ENCODE measurements around the gene DDX51.
"Not testable (repeated sequence)": the region's sequence is repeated elsewhere in the genome, so short reads cannot be mapped to it uniquely, and the experiment has no call there.

DDX51 gene

GRCh38 chr12:132151145-132151765 is 7.1 kb upstream of the DDX51 start:
- no peak overlapping the region for H3K4me3 ChIP-seq (ENCODE audit: low read length)
- no peak overlapping the region for H3K27ac ChIP-seq (ENCODE audit: low read depth, low read length)
- no peak for DNase-seq
- H3K18ac ChIP-seq (ENCODE audit: low read length) = no peak overlapping the region
- no peak overlapping the region for H3K9ac ChIP-seq (ENCODE audit: low read length)
- no peak overlapping the region for H2BK5ac ChIP-seq (ENCODE audit: low read length)
- WGBS (ENCODE audit: extremely low coverage, insufficient coverage, low lambda C conversion rate) = no CpG with 5 or more reads among the region's 36 CpGs
- H3K79me1 ChIP-seq (ENCODE audit: low read length) = peaks cover under 1% of the 10 kb centered on the region
- H3K4ac ChIP-seq (ENCODE audit: low read depth, low read length) = no peak overlapping the region
- H3K4me1 ChIP-seq (ENCODE audit: control insufficient read depth, low read depth, low read length) = no peaks in the 10 kb centered on the region
- no peak overlapping the region for H2AK5ac ChIP-seq (ENCODE audit: low read length)
- peaks cover 3% of the 10 kb centered on the region for H3K36me3 ChIP-seq (ENCODE audit: control insufficient read depth, insufficient read depth, low read length)
- no peak overlapping the region for H4K8ac ChIP-seq (ENCODE audit: low read depth, low read length)
- H4K5ac ChIP-seq (ENCODE audit: low read length) = no peak overlapping the region
- no peak overlapping the region for H3K23ac ChIP-seq (ENCODE audit: low read length)
- no peak overlapping the region for H2BK15ac ChIP-seq (replicated peaks; ENCODE audit: low read depth)
- peaks cover 2% of the 10 kb centered on the region for H3K79me2 ChIP-seq (ENCODE audit: control insufficient read depth, insufficient read depth, low read length)
- H3K27me3 ChIP-seq (ENCODE audit: insufficient read depth, low read length, poor library complexity) = no peaks in the 10 kb centered on the region
- H3K56ac ChIP-seq (ENCODE audit: low read length) = no peak overlapping the region
- no peak overlapping the region for H3K4me2 ChIP-seq (ENCODE audit: low read length)
- H2BK120ac ChIP-seq (ENCODE audit: low read depth, low read length) = no peak overlapping the region

GRCh38 chr12:132150780-132151144 is 6.6 kb upstream of the DDX51 start:
- no peak overlapping the region for H3K4me3 ChIP-seq (ENCODE audit: low read length)
- H3K4me2 ChIP-seq (ENCODE audit: low read length) = no peak overlapping the region
- H3K4me1 ChIP-seq (ENCODE audit: control insufficient read depth, low read depth, low read length) = no peaks in the 10 kb centered on the region
- peaks cover 2% of the 10 kb centered on the region for H3K79me1 ChIP-seq (ENCODE audit: low read length)
- no peak overlapping the region for H2BK15ac ChIP-seq (replicated peaks; ENCODE audit: low read depth)
- no peak overlapping the region for H4K8ac ChIP-seq (ENCODE audit: low read depth, low read length)
- H3K4ac ChIP-seq (ENCODE audit: low read depth, low read length) = no peak overlapping the region
- no peak overlapping the region for H3K23ac ChIP-seq (ENCODE audit: low read length)
- H3K27ac ChIP-seq (ENCODE audit: low read depth, low read length) = no peak overlapping the region
- H2BK5ac ChIP-seq (ENCODE audit: low read length) = no peak overlapping the region
- H2AK5ac ChIP-seq (ENCODE audit: low read length) = no peak overlapping the region
- H3K79me2 ChIP-seq (ENCODE audit: control insufficient read depth, insufficient read depth, low read length) = peaks cover 3% of the 10 kb centered on the region
- no peak overlapping the region for H3K9ac ChIP-seq (ENCODE audit: low read length)
- no peaks in the 10 kb centered on the region for H3K36me3 ChIP-seq (ENCODE audit: control insufficient read depth, insufficient read depth, low read length)
- H4K5ac ChIP-seq (ENCODE audit: low read length) = no peak overlapping the region
- DNase-seq = no peak
- no peak overlapping the region for H3K56ac ChIP-seq (ENCODE audit: low read length)
- WGBS (ENCODE audit: extremely low coverage, insufficient coverage, low lambda C conversion rate) = no CpG with 5 or more reads among the region's 6 CpGs
- no peak overlapping the region for H3K18ac ChIP-seq (ENCODE audit: low read length)
- H3K27me3 ChIP-seq (ENCODE audit: insufficient read depth, low read length, poor library complexity) = no peaks in the 10 kb centered on the region
- no peak overlapping the region for H2BK120ac ChIP-seq (ENCODE audit: low read depth, low read length)

- not testable (repeated sequence) for H3K18ac ChIP-seq (ENCODE audit: low read length); H2BK120ac ChIP-seq (ENCODE audit: low read depth, low read length); H3K4me3 ChIP-seq (ENCODE audit: low read length); H3K36me3 ChIP-seq (ENCODE audit: control insufficient read depth, insufficient read depth, low read length); H3K4me1 ChIP-seq (ENCODE audit: control insufficient read depth, low read depth, low read length); H3K56ac ChIP-seq (ENCODE audit: low read length); DNase-seq; H3K27ac ChIP-seq (ENCODE audit: low read depth, low read length); H3K4ac ChIP-seq (ENCODE audit: low read depth, low read length); H3K23ac ChIP-seq (ENCODE audit: low read length); H3K9ac ChIP-seq (ENCODE audit: low read length); H4K5ac ChIP-seq (ENCODE audit: low read length); H2BK5ac ChIP-seq (ENCODE audit: low read length); H3K27me3 ChIP-seq (ENCODE audit: insufficient read depth, low read length, poor library complexity); H2AK5ac ChIP-seq (ENCODE audit: low read length); H4K8ac ChIP-seq (ENCODE audit: low read depth, low read length); H2BK15ac ChIP-seq (replicated peaks; ENCODE audit: low read depth); H3K4me2 ChIP-seq (ENCODE audit: low read length)
- Histone ChIP-seq H3K79me1 (ENCODE audit: low read length) (peaks cover 11% of the 10 kb centered on the region), H3K79me2 (ENCODE audit: control insufficient read depth, insufficient read depth, low read length) (peaks cover 14% of the 10 kb centered on the region)
- no CpG with 5 or more reads among the region's 32 CpGs for WGBS (ENCODE audit: extremely low coverage, insufficient coverage, low lambda C conversion rate)
Measured at GRCh38 chr12:132149526-132149925, 5.4 kb upstream of the DDX51 start.

- Histone ChIP-seq H3K4me2 (ENCODE audit: low read length) (no peak overlapping the region), H3K4ac (ENCODE audit: low read depth, low read length) (no peak overlapping the region), H3K4me3 (ENCODE audit: low read length) (no peak overlapping the region), H3K23ac (ENCODE audit: low read length) (no peak overlapping the region), H2BK120ac (ENCODE audit: low read depth, low read length) (no peak overlapping the region), H3K18ac (ENCODE audit: low read length) (no peak overlapping the region), H3K79me2 (ENCODE audit: control insufficient read depth, insufficient read depth, low read length) (peaks cover 15% of the 10 kb centered on the region), H2AK5ac (ENCODE audit: low read length) (no peak overlapping the region), H2BK15ac (replicated peaks; ENCODE audit: low read depth) (no peak overlapping the region), H3K36me3 (ENCODE audit: control insufficient read depth, insufficient read depth, low read length) (no peaks in the 10 kb centered on the region), H3K56ac (ENCODE audit: low read length) (no peak overlapping the region), H3K27ac (ENCODE audit: low read depth, low read length) (no peak overlapping the region), H4K5ac (ENCODE audit: low read length) (no peak overlapping the region), H3K79me1 (ENCODE audit: low read length) (peaks cover 11% of the 10 kb centered on the region), H3K9ac (ENCODE audit: low read length) (no peak overlapping the region), H3K27me3 (ENCODE audit: insufficient read depth, low read length, poor library complexity) (no peaks in the 10 kb centered on the region), H2BK5ac (ENCODE audit: low read length) (no peak overlapping the region), H3K4me1 (ENCODE audit: control insufficient read depth, low read depth, low read length) (peaks cover 2% of the 10 kb centered on the region), H4K8ac (ENCODE audit: low read depth, low read length) (no peak overlapping the region)
- WGBS (ENCODE audit: extremely low coverage, insufficient coverage, low lambda C conversion rate) = no CpG with 5 or more reads among the region's 41 CpGs
- no peak for DNase-seq
Measured at GRCh38 chr12:132148368-132149045, 4.4 kb upstream of the DDX51 start.

- Histone ChIP-seq H3K4ac (ENCODE audit: low read depth, low read length) (no peak overlapping the region), H3K4me3 (ENCODE audit: low read length) (no peak overlapping the region), H3K4me2 (ENCODE audit: low read length) (no peak overlapping the region), H3K79me1 (ENCODE audit: low read length) (peaks cover 18% of the 10 kb centered on the region), H3K36me3 (ENCODE audit: control insufficient read depth, insufficient read depth, low read length) (no peaks in the 10 kb centered on the region), H3K23ac (ENCODE audit: low read length) (no peak overlapping the region), H4K8ac (ENCODE audit: low read depth, low read length) (no peak overlapping the region), H2BK120ac (ENCODE audit: low read depth, low read length) (no peak overlapping the region), H3K27me3 (ENCODE audit: insufficient read depth, low read length, poor library complexity) (no peaks in the 10 kb centered on the region), H3K9ac (ENCODE audit: low read length) (no peak overlapping the region), H2AK5ac (ENCODE audit: low read length) (no peak overlapping the region), H2BK15ac (replicated peaks; ENCODE audit: low read depth) (no peak overlapping the region), H2BK5ac (ENCODE audit: low read length) (no peak overlapping the region), H3K79me2 (ENCODE audit: control insufficient read depth, insufficient read depth, low read length) (peaks cover 22% of the 10 kb centered on the region), H3K56ac (ENCODE audit: low read length) (no peak overlapping the region), H3K4me1 (ENCODE audit: control insufficient read depth, low read depth, low read length) (peaks cover 2% of the 10 kb centered on the region), H3K18ac (ENCODE audit: low read length) (no peak overlapping the region), H4K5ac (ENCODE audit: low read length) (no peak overlapping the region), H3K27ac (ENCODE audit: low read depth, low read length) (no peak overlapping the region)
- DNase-seq = no peak
- no CpG with 5 or more reads among the region's 38 CpGs for WGBS (ENCODE audit: extremely low coverage, insufficient coverage, low lambda C conversion rate)
Measured at GRCh38 chr12:132147423-132148367, 3.6 kb upstream of the DDX51 start.

All from mesendoderm (in vitro differentiated cells).